Stimulated activated CD8-positive, alpha-beta memory T cell treated with anti-CD3 and anti-CD28 coated beads, Interleukin-7, amount 100 ng/mL, for 24 hours (primary cell): ENCODE data around the gene UBQLN4.

Experiments used
- DNase-seq: peaks from one replicate; pipeline ENCODE4 v3.0.0-alpha.2; 2020; ENCODE audit warnings: low read depth

The UBQLN4 gene

GRCh38 chr1:156014829-156015228, 38.8 kb downstream of the UBQLN4 start:
- DNase-seq, result no peak

- DNase-seq, result no peak
Observed at GRCh38 chr1:156012051-156012817, 41.4 kb downstream of the UBQLN4 start.

GRCh38 chr1:156009404-156009803, 44.2 kb downstream of the UBQLN4 start:
- DNase-seq, result no peak

- no peak for DNase-seq
Observed at GRCh38 chr1:156006666-156007376, 46.8 kb downstream of the UBQLN4 start.

- no peak for DNase-seq
Observed at GRCh38 chr1:156004843-156005584, 48.6 kb downstream of the UBQLN4 start.

GRCh38 chr1:156003923-156004188, 49.7 kb downstream of the UBQLN4 start:
- no peak for DNase-seq

- DNase-seq, result no peak
Observed at GRCh38 chr1:156002188-156002911, 51.2 kb downstream of the UBQLN4 start.

- no peak for DNase-seq
Observed at GRCh38 chr1:156001662-156002171, 51.9 kb downstream of the UBQLN4 start.

- DNase-seq, result no peak
Observed at GRCh38 chr1:156001021-156001661, 52.5 kb downstream of the UBQLN4 start.

- DNase-seq, result no peak
Observed at GRCh38 chr1:155999964-156000363, 53.6 kb downstream of the UBQLN4 start.

- DNase-seq, result no peak
Observed at GRCh38 chr1:155996166-155996565, 57.4 kb downstream of the UBQLN4 start.

- no peak for DNase-seq
Observed at GRCh38 chr1:155993595-155993994, 60.0 kb downstream of the UBQLN4 start.

GRCh38 chr1:155990005-155990739, 63.4 kb downstream of the UBQLN4 start:
- no peak for DNase-seq

GRCh38 chr1:155989242-155990004, 64.2 kb downstream of the UBQLN4 start:
- peak; percentile 37 for DNase-seq
